GM10248 (cell line): Measurements from ENCODE around the gene FBXO22.

Experiments used
- CTCF ChIA-PET: fragments of 300-600 bp; sonication (Branson Sonifier 250); formaldehyde crosslinking; extraction: SDS; loops from one replicate; lab custom pipeline; 2021; ENCODE audit warnings: antibody characterized with exemption; lab: Yijun Ruan, JAX
- POLR2A ChIA-PET: fragments of 350-650 bp; sonication (Branson Sonifier 250); formaldehyde crosslinking; extraction: SDS; loops from one replicate; lab custom pipeline; 2020; ENCODE audit warnings: antibody characterized with exemption; lab: Yijun Ruan, JAX
- DNase-seq: peaks from one replicate; pipeline ENCODE4 v3.0.0; 2012; ENCODE audit errors: extremely low spot score
- CTCF ChIP-seq: IDR thresholded peaks from 2 replicates; pipeline ENCODE4 v1.5.1; 2012; ENCODE audit warnings: mild to moderate bottlenecking, low read depth; ENCODE audit errors: extremely low read depth, missing control alignments, control extremely low read depth

The FBXO22 gene

DNA sequence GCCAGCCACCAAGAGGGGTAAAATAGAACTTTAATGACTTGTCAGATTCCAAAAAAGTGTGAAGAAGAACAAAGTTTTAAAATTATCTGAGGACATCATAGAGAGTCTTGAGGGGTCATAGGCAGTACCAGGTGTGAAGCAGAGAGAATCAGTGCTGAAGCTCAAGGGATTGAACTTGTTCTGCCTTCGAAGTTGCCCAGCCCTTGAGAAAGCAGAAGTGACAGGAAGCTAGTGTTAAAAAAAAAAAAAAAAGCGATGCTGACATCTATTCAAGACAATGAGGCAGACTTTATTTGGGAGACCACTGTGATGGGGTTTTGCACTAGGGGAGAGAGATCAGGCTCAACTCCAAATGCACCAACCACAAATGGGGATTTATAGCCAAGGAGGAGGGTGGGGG is 21.8 kb downstream of the FBXO22 start:
- DNase-seq: no peak
- ChIA-PET POLR2A (no interaction called here), CTCF (no interaction called here)
- TF ChIP-seq CTCF: no peak

- no peak for DNase-seq
- TF ChIP-seq CTCF: no peak
- ChIA-PET POLR2A (no interaction called here), CTCF (no interaction called here)
Observed at GRCh38 chr15:75926931-75927330, 23.3 kb downstream of the FBXO22 start.

- no peak for TF ChIP-seq CTCF
- DNase-seq: no peak
- ChIA-PET POLR2A (no interaction called here), CTCF (no interaction called here)
Observed at GRCh38 chr15:75927601-75928000, 23.9 kb downstream of the FBXO22 start.

GRCh38 chr15:75928680-75929608 is 25.3 kb downstream of the FBXO22 start:
- DNase-seq: no peak
- TF ChIP-seq CTCF: peak; percentile 29
- ChIA-PET POLR2A (no interaction called here), CTCF (interaction anchor here (1.0 to 2.8 kb wide), 3 partner anchors 8 to 210 kb away, joined by 3 to 9 read pairs (median 5); no protein-coding TSS in a partner anchor)

GRCh38 chr15:75929799-75930565 is 26.3 kb downstream of the FBXO22 start:
- ChIA-PET CTCF (interaction anchor here (1.0 to 2.8 kb wide), 3 partner anchors 9 to 209 kb away, joined by 3 to 9 read pairs (median 5); no protein-coding TSS in a partner anchor), POLR2A (no interaction called here)
- no peak for DNase-seq
- no peak for TF ChIP-seq CTCF

DNA sequence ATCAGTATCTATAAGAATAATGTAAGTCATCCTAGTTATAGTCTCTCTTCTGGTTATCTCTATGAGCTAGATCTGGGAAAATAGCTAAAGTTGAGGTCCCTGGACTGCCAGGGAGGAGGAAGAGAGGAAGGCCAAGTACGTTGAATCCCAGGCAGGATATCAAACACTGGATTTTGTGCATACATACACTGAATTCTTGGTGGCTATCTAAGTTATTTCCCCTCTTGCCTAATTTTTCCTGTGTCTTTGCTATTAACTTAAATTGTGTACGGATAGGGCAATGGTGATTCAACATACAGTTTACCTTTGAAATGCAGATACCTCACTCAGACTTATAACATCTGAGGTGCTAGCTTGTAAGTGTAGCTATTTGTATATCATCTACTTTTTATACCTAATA is 27.2 kb downstream of the FBXO22 start:
- TF ChIP-seq CTCF: no peak
- no peak for DNase-seq
- ChIA-PET POLR2A (no interaction called here), CTCF (interaction anchor here (2.8 kb wide), 1 partner anchor 10 kb away, joined by 9 read pairs; no protein-coding TSS in a partner anchor)
